Activated CD8-positive, alpha-beta memory T cell treated with anti-CD3 and anti-CD28 coated beads, Interleukin-2, amount 50 U/mL, for 4 hours (primary cell): ENCODE measurements around the gene NUDT4.
"Not testable (repeated sequence)": the region's sequence is repeated elsewhere in the genome, so short reads cannot be mapped to it uniquely, and the experiment has no call there.

Experiments used
- DNase-seq: peaks from one replicate; pipeline ENCODE4 v3.0.0-alpha.2; 2020

Gene NUDT4

GRCh38 chr12:93403988-93404803 lies 26.5 kb downstream of the NUDT4 start:
- DNase-seq: no peak

- DNase-seq: no peak
Measured at GRCh38 chr12:93404961-93405849, 27.5 kb downstream of the NUDT4 start.

- DNase-seq: no peak
Measured at GRCh38 chr12:93407054-93407962, 29.6 kb downstream of the NUDT4 start.

GRCh38 chr12:93407963-93408283 lies 30.2 kb downstream of the NUDT4 start:
- DNase-seq: no peak

GRCh38 chr12:93408813-93409212 lies 31.1 kb downstream of the NUDT4 start:
- DNase-seq: no peak

GRCh38 chr12:93409343-93410187 lies 31.8 kb downstream of the NUDT4 start:
- DNase-seq: not testable (repeated sequence)

GRCh38 chr12:93411060-93411459 lies 33.3 kb downstream of the NUDT4 start:
- DNase-seq: not testable (repeated sequence)

GRCh38 chr12:93412396-93412795 lies 34.7 kb downstream of the NUDT4 start:
- not testable (repeated sequence) for DNase-seq

- no peak for DNase-seq
Measured at GRCh38 chr12:93413064-93413463, 35.3 kb downstream of the NUDT4 start.

- DNase-seq: no peak
Measured at GRCh38 chr12:93415723-93416464, 38.2 kb downstream of the NUDT4 start.

- no peak for DNase-seq
Measured at GRCh38 chr12:93417967-93418480, 40.3 kb downstream of the NUDT4 start.

GRCh38 chr12:93419388-93420034 lies 41.8 kb downstream of the NUDT4 start:
- DNase-seq: no peak

GRCh38 chr12:93422050-93422449 lies 44.3 kb downstream of the NUDT4 start:
- DNase-seq: no peak

GRCh38 chr12:93425736-93426411 lies 48.1 kb downstream of the NUDT4 start:
- no peak for DNase-seq

GRCh38 chr12:93426412-93426805 lies 48.7 kb downstream of the NUDT4 start:
- no peak for DNase-seq

GRCh38 chr12:93427779-93428564 lies 50.2 kb downstream of the NUDT4 start:
- no peak for DNase-seq

GRCh38 chr12:93429448-93429847 lies 51.7 kb downstream of the NUDT4 start:
- no peak for DNase-seq

GRCh38 chr12:93429852-93430251 lies 52.1 kb downstream of the NUDT4 start:
- DNase-seq: no peak

- no peak for DNase-seq
Measured at GRCh38 chr12:93430280-93430679, 52.6 kb downstream of the NUDT4 start.
